Colonic mucosa (tissue), 4 donors: ENCODE data around the gene PCDHA11. TPM values are rescaled to one million over a fixed set of nuclear protein-coding genes. Genes with fewer than 3 reads are reported as not detected.
"Not testable (repeated sequence)": the region's sequence is repeated elsewhere in the genome, so short reads cannot be mapped to it uniquely, and the experiment has no call there.

Experiments used
- DNase-seq: peaks from one replicate; pipeline ENCODE4 v3.0.0-alpha.2; 2020
- H3K27ac ChIP-seq: fragments of 200-600 bp; one replicate; pipeline ENCODE4 v1.8.0; 2021
- H3K27me3 ChIP-seq: fragments of 200-600 bp; one replicate; pipeline ENCODE4 v1.8.0; 2021
- H3K36me3 ChIP-seq: fragments of 200-600 bp; one replicate; pipeline ENCODE4 v1.8.0; 2021
- H3K4me1 ChIP-seq: fragments of 200-600 bp; one replicate; pipeline ENCODE4 v1.8.0; 2021; ENCODE audit warnings: mild to moderate bottlenecking
- H3K4me3 ChIP-seq: fragments of 200-600 bp; one replicate; pipeline ENCODE4 v1.8.0; 2021
- H3K9ac ChIP-seq, 2 donors: one replicate each; pipeline ENCODE4 v1.7.0; 2013; ENCODE audit warnings: control low read depth in 2 of 2, low read depth in 2 of 2, low read length in 2 of 2
- H3K9me3 ChIP-seq: fragments of 200-600 bp; one replicate; pipeline ENCODE4 v1.8.0; 2021
- intact Hi-C: fragments of 100-400 bp; cut with DNase I; formaldehyde crosslinking; loops from one replicate; pipeline ENCODE4 v1.14.1; 2022
- total RNA-seq, 2 donors: library from RNA; stranded (reverse); fragmentation: NEBNext Ultra II Directional in 1 of 2; extraction: Animal tissue kit (Norgen Biotek cat#: 25700) in 1 of 2; gene quantifications; one replicate each; pipeline ENCODE4 v1.2.1, GENCODE V29; 2021
- TF ChIP-seq, protein P1 (sequence below): fragments of 200-600 bp; IDR thresholded peaks from one replicate; pipeline ENCODE4 v1.8.0; 2022; ENCODE audit warnings: antibody characterized with exemption, mild to moderate bottlenecking
- donor health status: healthy.
- donor health status: DM: no; HTN: no; CAD: no.
- donor health status: DM: no; HTN: no; CAD: no.

PCDHA11 gene
- total RNA-seq, 2 donors from 2014 or later = not detected

DNA sequence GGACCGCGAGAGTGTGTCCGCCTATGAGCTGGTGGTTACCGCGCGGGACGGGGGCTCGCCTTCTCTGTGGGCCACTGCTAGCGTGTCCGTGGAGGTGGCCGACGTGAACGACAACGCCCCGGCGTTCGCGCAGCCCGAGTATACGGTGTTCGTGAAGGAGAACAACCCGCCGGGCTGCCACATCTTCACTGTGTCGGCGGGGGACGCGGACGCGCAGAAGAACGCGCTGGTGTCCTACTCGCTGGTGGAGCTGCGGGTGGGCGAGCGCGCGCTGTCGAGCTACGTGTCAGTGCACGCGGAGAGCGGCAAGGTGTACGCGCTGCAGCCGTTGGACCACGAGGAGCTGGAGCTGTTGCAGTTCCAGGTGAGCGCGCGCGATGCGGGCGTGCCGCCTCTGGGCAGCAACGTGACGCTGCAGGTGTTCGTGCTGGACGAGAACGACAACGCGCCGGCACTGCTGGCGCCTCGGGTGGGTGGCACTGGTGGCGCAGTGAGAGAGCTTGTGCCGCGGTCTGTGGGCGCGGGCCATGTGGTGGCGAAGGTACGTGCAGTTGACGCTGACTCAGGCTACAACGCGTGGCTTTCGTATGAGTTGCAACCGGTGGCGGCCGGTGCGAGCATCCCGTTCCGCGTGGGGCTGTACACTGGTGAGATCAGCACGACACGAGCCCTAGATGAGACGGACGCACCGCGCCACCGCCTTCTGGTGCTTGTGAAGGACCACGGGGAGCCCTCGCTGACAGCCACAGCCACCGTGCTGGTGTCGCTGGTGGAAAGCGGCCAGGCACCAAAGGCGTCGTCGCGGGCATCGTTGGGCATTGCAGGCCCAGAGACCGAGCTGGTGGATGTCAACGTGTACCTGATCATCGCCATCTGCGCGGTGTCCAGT, 32.9 kb upstream of the PCDHA11 start:
- Histone ChIP-seq H3K4me3 (no peak overlapping the region), H3K4me1 (no peaks in the 10 kb centered on the region), H3K27ac (no peak overlapping the region), H3K9ac (no peak overlapping the region), H3K36me3 (no peaks in the 10 kb centered on the region), H3K9me3 (no peaks in the 10 kb centered on the region), H3K27me3 (no peaks in the 10 kb centered on the region)
- intact Hi-C loops = no loop called here
- DNase-seq = no peak
- TF ChIP-seq, protein P1, sequence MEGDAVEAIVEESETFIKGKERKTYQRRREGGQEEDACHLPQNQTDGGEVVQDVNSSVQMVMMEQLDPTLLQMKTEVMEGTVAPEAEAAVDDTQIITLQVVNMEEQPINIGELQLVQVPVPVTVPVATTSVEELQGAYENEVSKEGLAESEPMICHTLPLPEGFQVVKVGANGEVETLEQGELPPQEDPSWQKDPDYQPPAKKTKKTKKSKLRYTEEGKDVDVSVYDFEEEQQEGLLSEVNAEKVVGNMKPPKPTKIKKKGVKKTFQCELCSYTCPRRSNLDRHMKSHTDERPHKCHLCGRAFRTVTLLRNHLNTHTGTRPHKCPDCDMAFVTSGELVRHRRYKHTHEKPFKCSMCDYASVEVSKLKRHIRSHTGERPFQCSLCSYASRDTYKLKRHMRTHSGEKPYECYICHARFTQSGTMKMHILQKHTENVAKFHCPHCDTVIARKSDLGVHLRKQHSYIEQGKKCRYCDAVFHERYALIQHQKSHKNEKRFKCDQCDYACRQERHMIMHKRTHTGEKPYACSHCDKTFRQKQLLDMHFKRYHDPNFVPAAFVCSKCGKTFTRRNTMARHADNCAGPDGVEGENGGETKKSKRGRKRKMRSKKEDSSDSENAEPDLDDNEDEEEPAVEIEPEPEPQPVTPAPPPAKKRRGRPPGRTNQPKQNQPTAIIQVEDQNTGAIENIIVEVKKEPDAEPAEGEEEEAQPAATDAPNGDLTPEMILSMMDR = no peak

DNA sequence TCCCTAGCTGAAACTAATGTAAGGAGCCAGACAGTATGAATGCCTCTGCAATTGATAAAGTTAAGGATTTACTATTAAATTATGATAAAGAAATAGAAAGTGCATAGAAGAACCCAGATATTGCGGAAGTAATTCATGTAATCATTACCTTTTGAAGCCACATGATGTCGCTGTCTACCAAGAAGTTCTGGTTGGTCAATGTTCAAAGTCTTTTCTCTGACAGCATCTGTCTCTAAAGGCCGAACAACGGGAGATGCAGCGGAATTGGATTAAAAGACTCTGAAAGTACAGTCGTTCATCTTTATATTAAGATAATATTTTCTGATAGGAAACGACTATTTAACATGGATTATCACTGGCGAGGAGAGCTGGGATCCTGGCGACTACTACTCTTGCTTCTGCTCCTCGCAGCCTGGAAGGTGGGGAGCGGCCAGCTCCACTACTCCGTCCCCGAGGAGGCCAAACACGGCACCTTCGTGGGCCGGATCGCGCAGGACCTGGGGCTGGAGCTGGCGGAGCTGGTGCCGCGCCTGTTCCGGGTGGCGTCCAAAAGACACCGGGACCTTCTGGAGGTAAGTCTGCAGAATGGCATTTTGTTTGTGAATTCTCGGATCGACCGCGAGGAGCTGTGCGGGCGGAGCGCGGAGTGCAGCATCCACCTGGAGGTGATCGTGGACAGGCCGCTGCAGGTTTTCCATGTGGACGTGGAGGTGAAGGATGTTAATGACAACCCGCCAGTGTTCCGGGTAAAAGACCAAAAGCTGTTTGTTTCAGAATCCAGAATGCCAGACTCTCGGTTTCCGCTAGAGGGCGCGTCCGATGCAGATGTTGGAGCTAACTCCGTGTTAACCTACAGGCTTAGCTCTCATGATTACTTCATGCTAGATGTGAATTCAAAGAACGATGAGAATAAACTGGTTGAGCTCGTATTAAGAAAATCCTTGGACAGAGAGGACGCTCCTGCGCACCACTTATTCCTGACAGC, 27.5 kb upstream of the PCDHA11 start, which contains the start of gene PCDHA8:
Gene PCDHA8 (plus strand): TSS at position 210 of the 985 bp plus-strand sequence. CDS start 135 bp downstream, at position 345.
- Histone ChIP-seq H3K4me1 (no peaks in the 10 kb centered on the region), H3K9ac (no peak within 1 kb of the TSS), H3K27me3 (no peaks in the 10 kb centered on the region), H3K9me3 (no peaks in the 10 kb centered on the region), H3K36me3 (no peaks in the 10 kb centered on the region), H3K27ac (no peak within 1 kb of the TSS), H3K4me3 (no peak within 1 kb of the TSS)
- no peak for DNase-seq
- TF ChIP-seq, protein P1 = no peak
- intact Hi-C loops = no loop called here

DNA sequence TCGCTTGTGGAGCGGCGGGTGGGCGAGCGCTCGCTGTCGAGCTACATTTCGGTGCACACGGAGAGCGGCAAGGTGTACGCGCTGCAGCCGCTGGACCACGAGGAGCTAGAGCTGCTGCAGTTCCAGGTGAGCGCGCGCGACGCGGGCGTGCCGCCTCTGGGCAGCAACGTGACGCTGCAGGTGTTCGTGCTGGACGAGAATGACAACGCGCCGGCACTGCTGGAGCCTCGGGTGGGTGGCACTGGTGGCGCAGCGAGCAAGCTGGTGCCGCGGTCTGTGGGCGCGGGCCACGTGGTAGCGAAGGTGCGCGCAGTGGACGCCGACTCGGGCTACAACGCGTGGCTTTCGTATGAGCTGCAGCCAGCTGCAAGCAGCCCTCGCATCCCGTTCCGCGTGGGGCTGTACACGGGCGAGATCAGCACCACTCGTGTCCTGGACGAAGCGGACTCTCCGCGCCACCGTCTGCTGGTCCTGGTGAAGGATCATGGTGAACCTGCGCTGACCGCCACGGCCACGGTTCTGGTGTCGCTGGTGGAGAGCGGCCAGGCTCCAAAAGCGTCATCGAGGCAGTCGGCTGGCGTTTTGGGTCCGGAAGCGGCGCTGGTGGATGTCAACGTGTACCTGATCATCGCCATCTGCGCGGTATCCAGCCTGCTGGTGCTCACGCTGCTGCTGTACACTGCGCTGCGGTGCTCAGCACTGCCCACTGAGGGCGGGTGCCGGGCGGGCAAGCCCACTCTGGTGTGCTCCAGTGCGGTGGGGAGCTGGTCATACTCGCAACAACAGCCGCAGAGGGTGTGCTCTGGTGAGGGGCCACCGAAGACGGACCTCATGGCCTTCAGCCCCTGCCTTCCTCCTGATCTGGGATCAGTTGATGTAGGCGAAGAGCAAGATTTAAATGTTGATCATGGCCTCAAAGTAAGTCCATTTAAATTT, 25.7 kb upstream of the PCDHA11 start:
- intact Hi-C loops = no loop called here
- TF ChIP-seq, protein P1 = no peak
- no peak for DNase-seq
- Histone ChIP-seq H3K9ac (no peak overlapping the region), H3K4me1 (no peaks in the 10 kb centered on the region), H3K4me3 (no peak overlapping the region), H3K27ac (no peak overlapping the region), H3K36me3 (no peaks in the 10 kb centered on the region), H3K27me3 (no peaks in the 10 kb centered on the region), H3K9me3 (no peaks in the 10 kb centered on the region)

DNA sequence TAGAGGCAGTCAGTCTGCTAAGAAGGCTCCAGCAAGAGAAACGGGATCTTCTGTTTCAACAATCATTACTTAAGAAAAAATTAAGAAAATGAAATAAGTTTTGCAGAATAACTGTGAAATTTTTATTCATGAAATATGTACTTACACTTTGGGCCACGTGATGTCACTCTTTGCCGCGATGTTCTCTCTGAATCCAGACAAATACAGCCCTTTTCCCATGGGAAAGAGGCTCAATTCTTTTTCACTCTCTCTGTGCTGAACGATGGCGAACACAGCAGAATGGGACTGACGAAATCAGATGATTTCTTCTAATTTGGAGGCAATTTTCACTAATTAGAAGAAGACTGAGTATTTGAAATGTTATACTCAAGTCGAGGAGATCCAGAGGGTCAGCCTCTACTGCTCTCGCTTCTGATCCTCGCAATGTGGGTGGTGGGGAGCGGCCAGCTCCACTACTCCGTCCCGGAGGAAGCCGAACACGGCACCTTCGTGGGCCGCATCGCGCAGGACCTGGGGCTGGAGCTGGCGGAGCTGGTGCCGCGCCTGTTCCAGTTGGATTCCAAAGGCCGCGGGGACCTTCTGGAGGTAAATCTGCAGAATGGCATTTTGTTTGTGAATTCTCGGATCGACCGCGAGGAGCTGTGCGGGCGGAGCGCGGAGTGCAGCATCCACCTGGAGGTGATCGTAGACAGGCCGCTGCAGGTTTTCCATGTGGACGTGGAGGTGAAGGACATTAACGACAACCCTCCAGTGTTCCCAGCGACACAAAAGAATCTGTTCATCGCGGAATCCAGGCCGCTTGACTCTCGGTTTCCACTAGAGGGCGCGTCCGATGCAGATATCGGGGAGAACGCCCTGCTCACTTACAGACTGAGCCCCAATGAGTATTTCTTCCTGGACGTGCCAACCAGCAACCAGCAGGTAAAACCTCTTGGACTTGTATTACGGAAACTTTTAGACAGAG, 20.3 kb upstream of the PCDHA11 start, which contains the start of gene PCDHA9:
Gene PCDHA9 (plus strand): TSS at position 244 of the 964 bp plus-strand sequence. CDS start 114 bp downstream, at position 358.
- DNase-seq, H3K9me3 ChIP-seq, H3K4me3 ChIP-seq, H3K27ac ChIP-seq, H3K9ac ChIP-seq, H3K36me3 ChIP-seq, intact Hi-C loops, H3K27me3 ChIP-seq, H3K4me1 ChIP-seq: not testable (repeated sequence)

DNA sequence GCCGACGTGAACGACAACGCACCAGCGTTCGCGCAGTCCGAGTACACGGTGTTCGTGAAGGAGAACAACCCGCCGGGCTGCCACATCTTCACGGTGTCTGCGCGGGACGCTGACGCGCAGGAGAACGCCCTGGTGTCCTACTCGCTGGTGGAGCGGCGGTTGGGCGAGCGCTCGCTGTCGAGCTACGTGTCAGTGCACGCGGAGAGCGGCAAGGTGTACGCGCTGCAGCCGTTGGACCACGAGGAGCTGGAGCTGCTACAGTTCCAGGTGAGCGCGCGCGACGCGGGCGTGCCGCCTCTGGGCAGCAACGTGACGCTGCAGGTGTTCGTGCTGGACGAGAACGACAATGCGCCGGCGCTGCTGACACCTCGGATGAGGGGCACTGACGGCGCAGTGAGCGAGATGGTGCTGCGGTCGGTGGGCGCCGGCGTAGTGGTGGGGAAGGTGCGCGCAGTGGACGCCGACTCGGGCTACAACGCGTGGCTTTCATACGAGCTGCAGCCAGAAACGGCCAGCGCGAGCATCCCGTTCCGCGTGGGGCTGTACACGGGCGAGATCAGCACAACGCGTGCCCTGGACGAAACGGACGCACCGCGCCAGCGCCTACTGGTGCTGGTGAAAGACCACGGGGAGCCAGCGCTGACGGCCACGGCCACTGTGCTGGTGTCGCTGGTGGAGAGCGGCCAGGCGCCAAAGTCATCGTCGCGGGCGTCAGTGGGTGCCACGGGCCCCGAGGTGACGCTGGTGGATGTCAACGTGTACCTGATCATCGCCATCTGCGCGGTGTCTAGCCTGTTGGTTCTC, 18.7 kb upstream of the PCDHA11 start:
- H3K9ac ChIP-seq, intact Hi-C loops, H3K9me3 ChIP-seq, H3K4me3 ChIP-seq, H3K27ac ChIP-seq, H3K27me3 ChIP-seq, DNase-seq, H3K4me1 ChIP-seq, H3K36me3 ChIP-seq: not testable (repeated sequence)
